Measurements from ENCODE around the gene PSIP1.
A peak's percentile ranks its signal among the peaks of the same experiment; 100 is the strongest.

PSIP1 gene

DNA sequence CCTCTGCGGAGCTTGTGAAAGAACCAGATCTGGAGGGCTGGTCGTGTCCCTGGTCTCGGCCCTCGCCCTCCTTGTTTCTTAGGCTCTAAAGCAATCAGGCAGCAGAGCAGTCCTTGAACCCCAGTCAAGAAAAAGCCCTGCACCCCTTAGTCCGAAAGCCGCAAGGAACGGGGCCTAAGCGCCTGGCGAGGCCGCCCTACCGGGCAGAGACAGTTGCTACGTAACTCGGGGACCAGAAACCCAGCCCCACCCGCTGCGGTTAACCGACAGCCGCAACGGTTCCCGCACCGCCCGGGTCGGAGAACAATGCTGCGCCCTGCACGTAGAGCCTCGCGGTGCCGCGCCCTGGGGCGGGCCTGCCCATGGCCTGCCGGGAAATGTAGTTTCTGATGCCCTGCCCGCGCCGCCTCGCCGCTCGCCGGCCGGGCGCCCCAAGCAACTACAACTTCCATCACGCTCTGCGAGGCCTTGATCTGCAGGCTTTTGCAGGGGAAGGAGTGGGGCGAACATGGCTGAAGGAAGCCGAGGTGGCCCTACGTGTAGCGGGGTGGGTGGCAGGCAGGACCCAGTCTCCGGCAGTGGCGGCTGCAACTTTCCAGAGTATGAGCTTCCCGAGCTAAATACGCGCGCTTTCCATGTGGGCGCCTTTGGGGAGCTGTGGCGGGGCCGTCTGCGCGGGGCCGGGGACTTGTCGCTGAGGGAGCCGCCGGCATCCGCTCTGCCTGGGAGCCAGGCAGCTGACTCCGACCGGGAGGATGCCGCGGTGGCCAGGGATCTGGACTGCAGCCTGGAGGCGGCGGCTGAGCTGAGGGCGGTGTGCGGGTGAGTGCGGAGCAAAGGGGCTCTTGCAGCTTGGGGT, 88.2 kb downstream of the PSIP1 start, which contains the start of gene SNAPC3:
SNAPC3 (plus strand) TSS at position 505 of the 859 bp plus-strand sequence; CDS start at position 509, 4 bp downstream.
- in situ Hi-C loops (cut with HindIII; ENCODE audit: low pct_unique_long_range_greater_than_20kb, low sequenced_read_pairs): no loop called here
- no peak for TF ChIP-seq JUND (IDR thresholded peaks at IDR 0.05; ENCODE audit: low read depth)
- peak; percentile 85 to 94 for DNase-seq (ENCODE audit: low read depth in 1 of 2, low spot score in 1 of 2)

DNA sequence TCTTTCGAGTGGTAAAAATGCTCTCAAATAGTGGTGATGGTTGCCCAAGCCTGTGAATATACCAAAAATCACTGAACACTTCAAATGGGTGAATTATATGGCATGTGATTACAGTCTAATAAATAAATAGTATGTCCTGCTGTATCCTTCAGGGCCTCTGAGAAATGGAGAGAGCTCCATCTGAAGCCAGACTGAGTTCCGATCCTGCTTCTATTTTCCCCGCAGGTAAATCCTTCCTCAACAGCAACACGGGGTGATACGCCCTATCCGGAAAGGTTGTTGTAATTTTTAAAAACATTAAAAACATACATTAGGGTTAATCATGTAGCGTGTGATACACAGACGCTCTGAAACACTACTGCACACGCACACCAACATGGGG, 88.8 kb downstream of the PSIP1 start:
- DNase-seq (ENCODE audit: low read depth in 1 of 2, low spot score in 1 of 2): no peak
- in situ Hi-C loops (cut with HindIII; ENCODE audit: low pct_unique_long_range_greater_than_20kb, low sequenced_read_pairs): no loop called here
- TF ChIP-seq JUND (IDR thresholded peaks at IDR 0.05; ENCODE audit: low read depth): no peak

DNA sequence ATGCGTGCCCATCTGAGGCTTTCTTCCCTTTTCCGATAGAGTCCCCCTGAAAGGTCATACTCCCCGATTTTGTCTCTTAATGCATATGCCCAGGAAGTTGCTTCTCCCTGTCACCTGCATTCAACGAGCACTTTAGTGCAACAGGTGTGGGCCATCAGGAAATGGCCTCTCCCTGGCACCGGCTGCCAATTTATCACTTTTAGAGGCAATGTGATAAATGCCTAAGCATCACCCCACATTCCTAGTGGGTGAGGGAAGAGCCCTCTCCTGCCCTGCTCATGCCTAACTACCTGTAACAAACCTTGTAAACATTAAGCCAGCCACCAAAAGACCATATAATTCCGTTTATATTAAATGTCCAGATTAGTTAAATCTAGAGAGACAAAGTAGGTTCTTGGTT, 89.2 kb downstream of the PSIP1 start:
- in situ Hi-C loops (cut with HindIII; ENCODE audit: low pct_unique_long_range_greater_than_20kb, low sequenced_read_pairs): no loop called here

DNA sequence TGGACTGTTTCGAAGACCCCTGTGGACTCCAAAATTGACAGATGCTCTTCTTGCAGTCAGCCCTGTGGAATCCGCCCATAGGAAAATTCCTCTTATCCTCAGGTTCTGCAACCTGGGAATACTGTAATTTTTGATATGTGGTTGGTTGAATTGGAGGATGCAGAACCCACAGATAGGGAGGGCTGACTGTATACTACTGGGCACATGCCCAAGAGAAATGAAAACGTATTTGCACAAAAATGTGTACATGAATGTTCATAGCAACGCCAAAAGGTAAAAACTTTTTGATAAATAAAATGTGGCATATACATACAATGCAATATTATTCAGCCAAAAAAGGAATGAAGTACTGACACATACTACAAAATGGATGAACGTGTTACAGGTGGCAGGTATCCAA, 90.0 kb downstream of the PSIP1 start:
- no peak for TF ChIP-seq JUND (IDR thresholded peaks at IDR 0.05; ENCODE audit: low read depth)
- no peak for DNase-seq (ENCODE audit: low read depth in 1 of 2, low spot score in 1 of 2)
- in situ Hi-C loops (cut with HindIII; ENCODE audit: low pct_unique_long_range_greater_than_20kb, low sequenced_read_pairs): no loop called here

More for the DNA sequence above, 89.2 kb downstream of the PSIP1 start:
- DNase-seq (ENCODE audit: low read depth in 1 of 2, low spot score in 1 of 2): no peak
- no peak for TF ChIP-seq JUND (IDR thresholded peaks at IDR 0.05; ENCODE audit: low read depth)

DNA sequence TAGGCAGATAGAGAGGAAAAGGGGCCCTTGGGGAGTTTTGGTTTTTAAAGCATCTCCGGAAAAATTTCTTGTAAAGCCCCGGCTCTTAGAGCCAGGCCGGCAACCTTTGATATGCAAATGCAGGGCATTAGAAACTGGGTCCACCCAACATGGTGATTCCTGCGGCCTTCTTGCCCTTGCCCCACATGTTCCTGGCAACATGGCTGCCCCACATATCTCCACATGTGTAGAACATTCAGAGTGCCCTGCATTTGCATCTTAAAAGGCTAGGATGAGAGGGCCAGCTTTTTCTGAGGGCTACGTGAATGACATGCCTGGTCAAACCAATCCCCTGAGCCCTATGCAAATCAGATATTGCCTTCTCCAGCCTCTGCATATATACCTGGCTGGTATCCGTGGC, 93.1 kb downstream of the PSIP1 start:
- no peak for TF ChIP-seq JUND (IDR thresholded peaks at IDR 0.05; ENCODE audit: low read depth)
- in situ Hi-C loops (cut with HindIII; ENCODE audit: low pct_unique_long_range_greater_than_20kb, low sequenced_read_pairs): no loop called here
- DNase-seq (ENCODE audit: low read depth in 1 of 2, low spot score in 1 of 2): no peak

DNA sequence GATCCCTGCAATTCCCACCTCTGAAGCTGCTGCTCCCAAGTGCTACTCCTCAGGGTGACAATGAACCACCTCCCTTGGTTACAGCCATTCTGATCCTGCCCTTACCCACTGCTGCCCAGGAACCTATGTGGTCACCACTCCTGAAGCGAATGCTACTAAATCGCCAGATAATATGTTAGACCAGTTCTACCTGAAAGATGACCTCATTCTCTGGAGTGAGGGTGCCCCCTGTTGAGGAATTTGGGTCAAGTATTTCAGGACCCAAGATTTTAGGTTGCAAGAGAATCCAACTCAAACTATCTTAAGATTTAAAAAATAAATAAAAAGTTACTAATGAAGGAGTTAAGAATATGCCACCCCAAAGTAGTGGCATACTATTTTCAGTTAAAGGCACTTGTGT, 93.9 kb downstream of the PSIP1 start:
- peak; percentile 34 to 87 for DNase-seq (ENCODE audit: low read depth in 1 of 2, low spot score in 1 of 2)
- in situ Hi-C loops (cut with HindIII; ENCODE audit: low pct_unique_long_range_greater_than_20kb, low sequenced_read_pairs): no loop called here
- TF ChIP-seq JUND (IDR thresholded peaks at IDR 0.05; ENCODE audit: low read depth): no peak
